Neutrophil (primary cell): ENCODE results near the gene NTM.

Source experiments
- H3K27ac ChIP-seq: fragments of 200-600 bp; sonication (generic); 2 replicates; pipeline ENCODE4 v1.5.1; 2016; ENCODE audit warnings: mild to moderate bottlenecking, moderate library complexity
- H3K27me3 ChIP-seq: fragments of 200-600 bp; sonication (generic); 2 replicates; pipeline ENCODE4 v1.6.0; 2016; ENCODE audit warnings: mild to moderate bottlenecking
- H3K36me3 ChIP-seq: fragments of 200-600 bp; sonication (generic); 2 replicates; pipeline ENCODE4 v1.5.1; 2017
- H3K4me1 ChIP-seq, 2 experiments: fragments of 200-600 bp in 1 of 2; sonication (generic) in 1 of 2; 1 replicate in 1 of 2; 2 replicates in 1 of 2; pipeline versions ENCODE4 v1.5.1 to v1.6.1; 2013 to 2016; ENCODE audit warnings: low read depth in 1 of 2, low read length in 1 of 2, mild to moderate bottlenecking in 1 of 2, moderate library complexity in 1 of 2; ENCODE audit not compliant: control insufficient read depth in 1 of 2, insufficient read depth in 1 of 2
- H3K4me3 ChIP-seq, 2 experiments: fragments of 200-600 bp in 1 of 2; sonication (generic) in 1 of 2; 1 replicate in 1 of 2; 2 replicates in 1 of 2; pipeline ENCODE4 v1.5.1; 2013 to 2016; ENCODE audit warnings: low read depth in 1 of 2, low read length in 1 of 2, mild to moderate bottlenecking in 1 of 2, moderate library complexity in 1 of 2
- H3K9me3 ChIP-seq: fragments of 200-600 bp; sonication (generic); 2 replicates; pipeline ENCODE4 v1.5.1; 2016
- CTCF ChIP-seq: fragments of 200-600 bp; sonication (generic); IDR thresholded peaks from 2 replicates; pipeline ENCODE4 v1.5.1; 2016; ENCODE audit warnings: antibody characterized with exemption

The NTM gene

GRCh38 chr11:131687291-131688047 lies 317.1 kb downstream of the NTM start:
- Histone ChIP-seq H3K9me3 (no peaks in the 10 kb centered on the region), H3K36me3 (no peaks in the 10 kb centered on the region), H3K27me3 (peaks cover 37% of the 10 kb centered on the region), H3K4me3 (no peak overlapping the region), H3K27ac (no peak overlapping the region), H3K4me1 (no peaks in the 10 kb centered on the region)
- TF ChIP-seq CTCF, result no peak

- peak; percentile 15 for TF ChIP-seq CTCF
- Histone ChIP-seq H3K4me1 (no peaks in the 10 kb centered on the region), H3K4me3 (no peak overlapping the region), H3K36me3 (no peaks in the 10 kb centered on the region), H3K27ac (no peak overlapping the region), H3K9me3 (no peaks in the 10 kb centered on the region), H3K27me3 (peaks cover 44% of the 10 kb centered on the region)
Measured at GRCh38 chr11:131688048-131688693, 317.8 kb downstream of the NTM start.

GRCh38 chr11:131689049-131689925 lies 318.9 kb downstream of the NTM start:
- H3K27ac ChIP-seq, result no peak overlapping the region
- H3K27me3 ChIP-seq, result peaks cover 55% of the 10 kb centered on the region
- no peaks in the 10 kb centered on the region for H3K9me3 ChIP-seq
- no peaks in the 10 kb centered on the region for H3K36me3 ChIP-seq
- H3K4me3 ChIP-seq, result no peak overlapping the region
- no peaks in the 10 kb centered on the region for H3K4me1 ChIP-seq
- TF ChIP-seq CTCF, result no peak

- no peak overlapping the region for H3K27ac ChIP-seq
- H3K4me3 ChIP-seq, result no peak overlapping the region
- H3K9me3 ChIP-seq, result no peaks in the 10 kb centered on the region
- no peak for TF ChIP-seq CTCF
- no peaks in the 10 kb centered on the region for H3K36me3 ChIP-seq
- H3K4me1 ChIP-seq, result no peaks in the 10 kb centered on the region
- peaks cover 66% of the 10 kb centered on the region for H3K27me3 ChIP-seq
Measured at GRCh38 chr11:131690362-131690761, 319.9 kb downstream of the NTM start.

- Histone ChIP-seq H3K9me3 (no peaks in the 10 kb centered on the region), H3K4me1 (no peaks in the 10 kb centered on the region), H3K36me3 (no peaks in the 10 kb centered on the region), H3K27ac (no peak overlapping the region), H3K27me3 (peaks cover 70% of the 10 kb centered on the region), H3K4me3 (no peak overlapping the region)
- TF ChIP-seq CTCF, result no peak
Measured at GRCh38 chr11:131690776-131691175, 320.4 kb downstream of the NTM start.
